HG03060 (cell line): Measurements from ENCODE around the gene CFAP97D2.
A peak's percentile ranks its signal among the peaks of the same experiment; 100 is the strongest.
"Not testable (repeated sequence)": the region's sequence is repeated elsewhere in the genome, so short reads cannot be mapped to it uniquely, and the experiment has no call there.

ENCODE experiments used
- ATAC-seq: cut with Tn5 transposase; IDR thresholded peaks from one replicate; pipeline ENCODE4 v1.9.1; 2021; ENCODE audit warnings: low read depth, moderate number of reproducible peaks; ENCODE audit not compliant: unreplicated experiment

Gene CFAP97D2

DNA sequence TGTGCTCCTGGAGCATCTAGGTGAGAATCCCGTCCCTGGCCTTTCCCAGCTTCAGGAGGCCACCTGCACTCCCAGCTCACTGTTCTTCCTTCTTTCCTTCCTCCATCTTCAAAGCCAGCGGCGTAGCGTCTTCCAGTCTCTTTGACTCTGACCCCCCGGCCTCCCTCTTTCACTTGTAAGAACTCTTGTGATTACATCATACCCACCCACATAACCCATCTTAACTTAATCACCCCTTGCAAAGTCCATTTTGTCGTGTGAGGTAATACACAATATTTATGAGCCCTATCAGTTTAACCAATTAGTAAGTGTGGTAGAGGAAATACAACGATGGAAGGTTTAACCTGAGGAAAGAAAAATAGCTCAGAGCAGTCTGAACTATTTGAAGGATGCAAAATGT lies 51.1 kb downstream of the CFAP97D2 start:
- no peak for ATAC-seq

DNA sequence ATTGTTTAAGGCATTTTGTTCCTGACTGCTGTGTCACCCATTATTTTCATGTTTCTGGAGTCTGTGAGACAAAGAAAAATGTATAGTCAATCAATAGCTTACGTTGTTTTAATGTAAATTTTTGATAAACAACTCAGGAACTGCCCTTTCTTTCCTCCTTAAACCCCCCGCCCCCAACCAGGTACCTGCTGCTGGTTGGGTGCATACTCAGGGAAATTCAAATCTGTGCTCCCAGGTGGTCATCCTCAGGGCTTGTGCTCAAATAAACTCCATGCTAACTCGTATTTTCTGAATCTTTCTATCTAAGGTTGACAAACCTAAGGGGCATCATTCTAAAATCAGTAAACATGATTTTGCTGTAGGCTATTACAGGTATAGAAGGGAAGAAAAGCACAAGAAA lies 51.5 kb downstream of the CFAP97D2 start:
- no peak for ATAC-seq

DNA sequence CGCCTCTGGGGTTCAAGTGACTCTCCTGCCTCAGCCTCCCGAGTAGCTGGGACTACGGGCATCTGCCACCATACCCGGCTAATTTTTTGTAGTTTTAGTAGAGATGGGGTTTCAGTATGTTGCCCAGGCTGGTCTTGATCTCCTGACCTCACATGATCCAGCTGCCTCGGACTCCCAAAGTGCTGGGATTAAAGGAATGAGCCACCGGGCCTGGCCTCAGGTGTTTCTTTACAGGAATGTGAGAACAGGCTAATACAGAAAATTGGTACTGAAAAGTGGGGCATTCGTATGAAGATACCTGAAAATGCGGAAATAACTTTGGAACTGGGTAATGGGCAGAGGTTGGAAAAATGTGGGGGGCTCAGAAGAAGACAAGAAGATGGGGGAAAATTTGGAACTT lies 52.8 kb downstream of the CFAP97D2 start:
- no peak for ATAC-seq

DNA sequence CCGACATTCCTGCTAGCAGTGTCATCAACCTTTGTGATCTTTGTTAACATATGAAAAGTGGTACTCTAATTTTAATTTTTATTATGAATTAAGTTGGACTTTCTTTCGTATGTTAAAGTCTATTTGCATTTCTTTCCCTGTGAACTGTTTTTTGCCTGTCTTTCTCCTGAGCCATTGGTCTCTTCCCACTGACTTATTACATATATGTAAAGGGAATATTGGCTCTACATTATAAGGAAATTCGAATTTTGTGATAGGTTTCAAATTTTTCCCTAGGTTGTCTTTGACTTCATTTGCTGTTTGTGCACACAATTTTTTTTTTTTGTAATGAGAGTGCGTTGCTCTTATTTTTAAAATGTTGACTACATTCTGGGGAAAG lies 55.2 kb downstream of the CFAP97D2 start:
- no peak for ATAC-seq

DNA sequence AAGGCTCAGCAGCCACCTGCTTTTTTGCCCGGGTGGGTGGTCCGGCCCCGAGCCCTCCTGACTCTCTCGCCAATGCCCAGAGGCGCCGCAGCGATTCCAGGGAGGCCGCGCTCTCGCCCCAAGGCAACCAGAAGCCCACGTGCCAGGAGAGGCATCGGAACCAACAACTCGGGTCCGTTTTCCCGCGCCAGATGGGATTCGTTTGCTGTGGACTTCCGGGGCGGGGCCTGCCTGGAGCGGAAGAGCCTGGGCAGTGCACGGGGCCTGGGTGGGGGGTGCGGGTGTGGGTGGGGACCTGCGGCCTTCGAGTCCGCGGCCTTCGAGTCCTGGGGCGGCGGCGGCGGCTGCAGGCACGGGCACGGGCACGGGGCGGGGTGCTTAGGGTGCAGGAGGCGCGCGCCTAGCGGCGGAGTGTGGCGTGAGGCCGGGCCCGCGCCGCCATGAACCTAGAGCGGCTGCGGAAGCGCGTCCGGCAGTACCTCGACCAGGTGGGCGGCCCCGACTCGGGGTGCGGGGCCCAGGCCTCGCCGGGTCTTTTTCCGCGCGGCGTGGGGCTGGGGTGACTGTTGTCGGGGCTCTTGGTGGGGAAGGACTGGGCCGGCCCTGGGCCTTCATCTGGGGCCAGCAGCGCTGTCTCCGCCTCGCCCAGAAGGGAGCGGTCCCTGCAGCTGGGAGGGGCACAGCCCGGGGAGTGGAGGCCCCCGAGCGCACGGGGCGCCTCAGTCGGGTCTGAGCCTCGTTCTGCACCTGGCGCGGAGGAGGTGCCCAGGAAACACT lies 55.8 kb downstream of the CFAP97D2 start, which contains the start of gene CDC16:
CDC16 (plus strand) TSS at position 253 of the 777 bp plus-strand sequence; CDS start at position 441, 188 bp downstream.
- peak; percentile 55 for ATAC-seq

DNA sequence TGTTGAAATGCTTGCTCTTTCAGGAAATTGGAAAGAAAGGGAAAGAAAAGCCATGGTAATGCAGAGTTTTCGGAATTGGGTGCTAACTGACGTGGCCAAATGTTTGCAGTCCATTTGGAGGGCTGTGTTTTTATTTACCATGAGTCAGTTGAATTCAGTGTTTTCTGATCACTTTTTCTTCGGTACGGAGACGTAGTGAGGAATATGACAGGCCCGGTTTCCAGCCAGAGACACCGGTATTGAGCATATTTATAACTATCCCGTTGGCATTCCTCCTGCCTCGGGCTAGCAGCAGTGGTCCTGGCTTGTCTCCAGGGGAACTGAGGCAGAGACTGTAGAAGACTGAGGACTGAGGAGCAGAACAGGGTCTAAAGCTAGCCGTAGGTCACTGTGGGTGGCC lies 56.6 kb downstream of the CFAP97D2 start:
- ATAC-seq, result no peak

DNA sequence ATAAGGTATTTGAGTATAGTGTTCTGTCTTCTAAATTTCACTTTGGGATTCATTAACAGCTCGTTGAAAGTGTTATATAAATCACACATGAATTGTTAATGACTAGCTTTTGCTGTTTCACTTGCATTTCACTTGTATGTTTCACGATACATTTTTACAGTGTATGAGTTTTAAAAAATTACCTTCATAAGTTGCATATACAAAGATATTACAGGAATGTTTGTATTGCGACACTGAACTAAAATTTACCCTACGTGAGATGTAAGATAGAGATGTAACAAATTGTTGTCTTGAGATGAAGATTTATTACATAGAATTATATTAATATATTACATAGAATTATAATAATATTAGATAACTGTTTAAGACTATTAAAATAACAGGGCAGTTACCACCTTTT lies 57.2 kb downstream of the CFAP97D2 start:
- ATAC-seq, result no peak

DNA sequence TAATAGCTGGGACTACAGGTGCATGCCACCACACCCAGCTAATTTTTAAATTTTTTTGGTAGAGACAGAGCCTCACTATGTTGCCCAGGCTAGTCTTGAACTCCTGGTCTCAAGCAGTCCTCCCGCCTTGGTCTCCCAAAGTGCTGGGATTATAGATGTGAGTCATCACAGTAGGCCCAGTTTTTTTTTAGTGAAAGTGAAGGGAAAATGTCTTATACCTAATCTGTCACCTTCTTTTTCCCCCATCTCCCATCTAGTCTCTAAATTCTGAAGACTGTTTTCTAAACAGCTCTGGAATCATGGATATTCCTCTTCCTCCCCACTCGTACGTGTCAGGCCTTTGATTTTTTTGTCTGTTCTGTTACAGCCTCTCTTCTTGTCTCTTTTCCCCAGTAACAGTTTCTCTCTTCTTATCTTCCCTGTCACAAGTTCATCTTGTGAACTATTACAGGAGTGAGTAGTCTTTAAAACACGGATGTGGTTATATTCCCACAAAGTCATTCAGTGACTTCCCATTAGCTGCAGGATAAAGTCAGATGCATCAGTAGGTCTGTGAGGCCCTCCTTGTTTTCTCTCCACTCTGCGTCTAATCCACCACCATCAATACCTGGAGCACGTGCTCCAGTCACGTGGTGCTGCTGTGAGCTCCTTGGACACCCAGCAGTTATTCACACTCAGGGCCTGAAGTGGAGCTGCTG lies 58.5 kb downstream of the CFAP97D2 start:
- no peak for ATAC-seq

DNA sequence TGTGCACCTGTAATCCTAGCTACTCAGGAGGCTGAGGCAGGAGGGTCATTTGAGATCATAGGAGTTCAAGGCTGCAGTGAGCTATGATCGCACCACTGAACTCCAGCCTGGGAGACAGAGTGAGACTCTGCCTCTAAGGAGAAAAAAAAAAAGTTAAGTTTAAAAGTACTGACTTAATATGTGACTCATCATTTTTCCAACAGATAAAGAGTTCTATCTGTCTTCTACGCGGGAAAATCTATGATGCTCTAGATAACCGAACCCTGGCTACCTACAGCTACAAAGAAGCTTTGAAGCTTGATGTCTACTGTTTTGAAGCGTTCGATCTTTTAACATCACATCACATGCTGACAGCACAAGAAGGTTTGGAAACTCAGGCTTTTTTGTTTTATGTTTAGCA lies 62.9 kb downstream of the CFAP97D2 start:
- no peak for ATAC-seq

DNA sequence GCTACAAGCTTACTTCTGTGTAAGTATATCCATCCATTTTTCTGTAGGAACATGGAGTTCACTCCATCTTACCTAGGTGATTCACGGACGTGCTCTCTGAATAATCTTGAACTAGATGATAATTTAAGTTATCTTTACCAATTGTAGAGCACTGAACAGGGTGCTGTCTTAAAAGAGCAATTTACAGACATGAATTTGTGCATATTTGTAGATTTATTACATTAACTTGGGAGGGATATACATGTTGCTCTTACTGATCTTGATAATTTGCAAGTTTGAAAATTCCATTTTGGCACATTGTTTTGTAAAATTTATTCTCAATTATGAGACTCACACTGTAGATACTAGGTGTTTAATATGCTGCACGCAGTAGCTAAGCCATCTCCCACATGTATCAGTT lies 64.9 kb downstream of the CFAP97D2 start:
- ATAC-seq, result no peak

DNA sequence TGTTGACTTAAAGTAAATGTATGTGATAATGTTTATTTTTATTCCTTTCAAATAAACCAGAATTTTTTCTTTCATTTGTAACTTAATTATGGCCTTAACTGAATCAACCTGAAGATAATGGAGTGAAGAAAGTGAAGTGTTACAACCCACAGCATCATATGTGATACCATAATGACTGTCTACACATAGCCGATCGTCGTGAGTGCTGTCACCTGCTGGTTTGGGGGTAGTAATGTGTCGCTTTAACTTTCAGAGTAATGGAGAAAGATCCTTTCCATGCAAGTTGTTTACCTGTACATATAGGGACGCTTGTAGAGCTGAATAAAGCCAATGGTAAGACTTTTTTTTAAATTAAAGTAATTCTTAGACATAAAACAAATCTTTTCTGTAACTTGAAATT lies 65.6 kb downstream of the CFAP97D2 start:
- ATAC-seq, result no peak

DNA sequence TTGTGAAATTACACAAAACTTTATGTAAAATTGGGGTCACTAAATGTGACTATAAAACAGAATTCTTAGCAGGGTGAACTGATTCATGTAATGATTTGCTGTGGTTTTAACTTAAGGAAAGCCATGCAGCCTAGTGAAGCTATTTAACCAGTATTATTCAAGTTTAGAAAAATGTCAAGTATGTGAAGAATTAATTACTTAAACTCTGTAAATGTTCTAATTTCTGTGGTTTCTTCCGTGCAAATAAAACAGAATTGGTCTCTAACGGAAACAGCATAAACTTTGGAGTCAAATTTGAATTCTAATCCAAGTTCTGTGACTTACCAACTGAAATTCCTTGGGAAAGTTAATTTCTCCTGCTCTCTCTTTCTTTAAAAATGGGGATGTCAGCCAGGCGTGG lies 69.0 kb downstream of the CFAP97D2 start:
- ATAC-seq, result no peak

DNA sequence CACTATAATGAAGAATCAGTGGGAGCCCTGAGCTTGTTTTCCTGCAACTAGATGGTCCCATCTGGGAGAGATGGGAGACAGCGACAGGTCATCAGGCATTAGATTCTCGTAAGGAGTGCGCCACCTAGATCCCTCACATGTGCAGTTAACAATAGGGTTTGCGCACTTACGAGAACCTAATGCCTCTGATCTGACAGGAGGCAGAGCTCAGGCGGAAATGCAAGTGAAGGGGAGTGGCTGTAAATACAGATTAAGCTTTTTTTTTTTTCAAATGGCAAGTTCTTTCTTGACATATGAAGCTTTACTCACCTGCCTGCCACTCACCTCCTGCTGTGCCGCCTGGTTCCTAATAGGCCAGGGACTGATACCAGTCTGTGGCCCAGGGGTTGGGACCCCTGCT lies 70.0 kb downstream of the CFAP97D2 start:
- no peak for ATAC-seq

DNA sequence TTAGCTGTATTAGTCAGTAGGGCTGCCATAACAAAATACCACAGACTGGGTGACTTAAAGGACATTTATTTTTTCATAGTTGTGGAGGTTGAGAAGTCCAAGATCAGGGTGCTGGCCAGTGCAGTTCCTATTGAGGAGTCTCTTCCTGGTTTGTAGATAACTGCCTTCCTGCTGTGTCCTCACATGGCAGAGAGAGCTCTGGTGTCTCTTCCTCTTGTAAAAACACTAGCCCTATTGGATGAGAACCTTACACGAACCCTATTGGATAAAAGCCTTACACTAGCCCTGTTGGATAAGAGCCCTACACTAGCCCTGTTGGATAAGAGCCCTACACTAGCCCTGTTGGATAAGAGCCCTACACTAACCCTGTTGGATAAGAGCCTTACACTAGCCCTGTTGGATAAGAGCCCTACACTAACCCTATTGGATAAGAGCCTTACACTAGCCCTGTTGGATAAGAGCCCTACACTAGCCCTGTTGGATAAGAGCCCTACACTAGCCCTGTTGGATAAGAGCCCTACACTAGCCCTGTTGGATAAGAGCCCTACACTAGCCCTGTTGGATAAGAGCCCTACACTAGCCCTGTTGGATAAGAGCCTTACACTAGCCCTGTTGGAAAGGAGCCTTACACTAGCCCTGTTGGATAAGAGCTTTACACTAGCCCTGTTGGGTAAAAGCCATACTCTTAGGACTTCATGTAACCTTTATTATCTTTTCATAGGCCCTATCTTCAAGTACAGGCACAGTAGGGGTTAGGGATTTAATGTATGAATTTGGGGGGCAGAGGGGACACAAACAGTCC lies 72.8 kb downstream of the CFAP97D2 start:
- not testable (repeated sequence) for ATAC-seq

DNA sequence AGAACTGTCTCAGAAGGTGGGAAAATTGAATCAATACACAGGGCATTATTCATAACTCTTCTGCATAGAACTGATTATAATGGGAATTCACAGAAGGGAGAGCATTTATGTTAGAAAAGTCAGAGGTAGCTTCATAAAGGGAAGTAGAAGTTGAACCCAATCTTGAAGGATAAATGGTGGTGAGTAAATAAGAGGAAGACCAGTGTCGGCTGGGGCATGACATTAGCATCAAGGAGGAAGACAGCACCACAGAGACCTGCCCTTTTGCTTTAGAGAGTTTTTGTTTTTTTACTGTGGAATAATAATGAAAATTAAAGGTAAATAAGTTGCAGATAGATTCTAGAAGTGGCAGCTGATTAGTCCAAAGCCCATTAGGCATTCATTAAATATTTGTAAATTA lies 77.5 kb downstream of the CFAP97D2 start:
- ATAC-seq, result no peak

DNA sequence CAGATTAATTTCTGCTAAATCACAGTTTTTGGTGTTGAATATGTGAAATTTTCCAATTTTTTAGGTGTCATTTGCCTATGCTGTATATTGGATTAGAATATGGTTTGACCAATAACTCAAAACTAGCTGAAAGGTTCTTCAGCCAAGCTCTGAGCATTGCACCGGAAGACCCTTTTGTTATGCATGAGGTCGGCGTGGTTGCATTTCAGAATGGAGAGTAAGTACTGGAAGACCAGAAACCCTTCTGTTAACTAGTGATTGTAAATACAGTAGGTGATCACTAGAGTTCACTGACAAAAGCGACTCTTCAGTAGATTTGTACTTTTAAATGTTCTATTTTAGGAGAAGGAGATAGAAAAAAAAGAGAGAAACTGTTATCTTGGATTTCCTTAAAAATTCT lies 78.0 kb downstream of the CFAP97D2 start:
- no peak for ATAC-seq

DNA sequence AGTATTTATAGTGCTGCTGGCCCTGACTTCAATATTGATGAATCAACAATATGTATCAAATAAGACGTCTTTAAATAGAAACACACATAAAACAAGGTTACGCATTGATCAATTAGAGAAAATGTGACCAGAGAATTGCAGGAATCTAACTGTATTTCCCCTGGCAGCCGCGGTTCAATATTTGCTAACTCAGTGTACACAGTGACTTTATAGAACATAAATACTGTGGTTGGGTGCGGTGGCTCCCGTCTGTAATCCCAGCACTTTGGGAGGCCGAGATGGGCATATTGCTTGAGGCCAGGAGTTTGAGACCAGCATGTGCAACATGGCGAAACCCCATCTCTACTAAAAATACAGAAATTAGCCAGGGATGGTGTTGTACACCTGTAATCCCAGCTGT lies 79.5 kb downstream of the CFAP97D2 start:
- no peak for ATAC-seq

DNA sequence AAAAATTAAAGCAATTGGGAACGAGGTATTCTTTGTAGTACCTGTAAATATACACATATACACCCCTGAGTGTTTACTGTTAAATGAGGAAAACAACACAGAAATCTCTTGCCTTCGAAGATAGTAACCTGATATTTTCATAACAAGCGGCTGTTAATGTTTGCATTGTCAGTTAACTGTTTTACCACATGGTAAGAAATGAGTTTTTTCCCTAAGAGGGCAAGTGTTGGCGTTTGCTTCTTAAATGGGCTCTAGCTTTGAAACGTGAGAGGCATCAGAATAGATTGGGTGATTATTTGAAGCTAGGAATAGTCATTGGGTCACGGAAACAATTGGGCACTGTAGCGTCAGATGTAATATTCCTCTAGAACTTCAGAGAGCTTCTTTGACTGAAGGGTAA lies 80.3 kb downstream of the CFAP97D2 start:
- no peak for ATAC-seq

DNA sequence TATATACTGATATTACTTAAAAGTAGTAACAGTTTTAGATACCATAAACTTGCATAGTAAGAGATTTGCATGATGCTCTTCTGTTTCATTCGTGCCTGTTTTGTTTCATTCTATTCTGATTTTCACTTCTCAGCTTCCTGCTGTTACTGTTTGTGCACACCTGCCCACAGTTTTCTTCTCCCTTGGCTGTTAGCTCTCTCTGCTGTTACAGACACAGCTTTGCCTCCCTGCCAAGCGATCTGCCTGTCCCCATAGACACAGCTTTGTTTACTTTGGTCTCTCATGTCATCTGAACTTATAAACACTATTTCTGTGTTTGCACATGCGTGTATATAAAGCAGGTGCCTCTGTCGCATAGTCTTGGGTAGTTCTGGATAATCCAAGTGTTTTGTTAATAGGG lies 80.9 kb downstream of the CFAP97D2 start:
- no peak for ATAC-seq

DNA sequence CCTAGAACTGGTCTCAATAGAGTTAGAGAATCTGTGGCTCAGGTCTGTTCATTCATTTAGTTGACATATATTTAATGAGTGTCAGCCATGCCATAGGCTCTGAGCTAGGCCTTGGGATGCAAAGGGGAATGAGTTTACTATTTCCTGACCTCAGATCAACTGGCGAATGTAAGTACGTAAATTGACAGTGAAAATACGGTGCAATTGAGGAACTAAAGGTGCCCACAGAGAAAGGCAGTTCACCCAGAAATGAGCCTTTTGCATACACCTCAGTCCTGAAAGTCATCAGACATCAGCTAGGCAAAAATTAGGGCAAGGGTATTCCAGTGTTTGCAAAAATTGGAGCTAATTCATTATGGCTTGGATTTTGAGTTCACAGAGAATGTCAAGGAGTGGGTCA lies 81.8 kb downstream of the CFAP97D2 start:
- ATAC-seq, result no peak

DNA sequence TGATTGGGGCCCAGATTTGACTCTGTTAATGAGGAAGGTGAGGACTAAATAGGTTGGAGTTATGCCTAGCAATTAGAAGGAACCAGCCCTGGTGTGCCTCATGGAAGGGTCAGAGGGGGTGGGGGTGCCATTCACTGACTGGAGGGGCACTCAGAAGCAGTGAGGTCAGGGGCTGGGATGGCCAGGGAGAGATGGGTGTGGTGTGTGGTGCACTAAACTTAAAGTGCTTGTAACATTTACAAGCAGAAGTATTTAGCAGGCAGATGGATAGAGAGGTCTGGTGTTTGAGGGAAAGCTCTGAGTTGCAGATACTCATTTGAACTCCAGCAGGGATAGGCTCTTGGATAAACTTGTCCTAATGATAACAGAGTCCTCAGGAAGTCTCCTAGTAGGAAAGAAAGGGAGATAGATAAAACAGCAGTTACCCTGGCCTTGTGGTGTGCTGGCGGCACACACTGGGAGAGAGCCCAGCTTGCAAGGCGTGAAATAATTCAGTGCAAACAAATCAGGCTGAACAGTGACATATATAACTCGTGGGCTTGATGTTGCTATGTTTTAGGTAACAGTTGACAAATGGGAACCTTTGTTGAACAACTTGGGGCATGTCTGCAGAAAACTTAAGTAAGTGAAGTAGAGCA lies 82.4 kb downstream of the CFAP97D2 start:
- no peak for ATAC-seq
